AG04449 (cell line): ENCODE measurements around the gene SEMA3C.

Experiments used
- CTCF ChIA-PET: fragments of 350-600 bp; formaldehyde crosslinking; extraction: SDS; loops from one replicate; lab custom pipeline; 2021; ENCODE audit warnings: antibody characterized with exemption; lab: Yijun Ruan, JAX
- POLR2A ChIA-PET: fragments of 400-600, 350-600 bp; formaldehyde crosslinking; extraction: SDS; loops from one replicate; lab custom pipeline; 2020; ENCODE audit warnings: antibody characterized with exemption, inconsistent platforms; lab: Yijun Ruan, JAX
- DNase-seq: peaks from one replicate; pipeline ENCODE4 v3.0.0-alpha.2; 2010; ENCODE audit warnings: low read depth, low spot score
- H3K4me3 ChIP-seq: 2 replicates; pipeline ENCODE4 v1.5.1; 2011; ENCODE audit warnings: low read depth, mild to moderate bottlenecking, control low read depth, low read length
- TF ChIP-seq, protein P1 (sequence below): IDR thresholded peaks from one replicate; pipeline ENCODE4 v1.5.1; 2011; ENCODE audit warnings: mild to moderate bottlenecking, moderate library complexity, low read length, control low read depth, inconsistent platforms; ENCODE audit not compliant: insufficient read depth; ENCODE audit errors: missing control alignments

The SEMA3C gene

DNA sequence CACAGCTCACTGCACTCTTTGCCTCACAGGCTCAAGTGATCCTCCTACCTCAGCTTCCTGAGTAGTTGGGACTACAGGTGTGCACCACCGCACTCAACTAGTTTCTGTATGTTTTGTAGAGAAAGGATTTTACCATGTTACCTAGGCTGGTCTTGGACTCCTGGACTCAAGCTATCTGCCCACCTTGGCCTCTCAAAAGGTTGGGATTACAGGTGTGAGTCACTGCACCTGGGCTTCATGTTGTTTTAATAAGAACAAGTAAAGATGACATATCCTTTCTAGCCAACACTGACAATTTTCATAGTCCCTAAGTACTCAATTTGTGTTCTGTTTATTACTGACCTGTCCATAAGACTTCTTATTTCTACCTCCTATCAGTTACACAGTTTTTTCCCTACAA, 16.8 kb downstream of the SEMA3C start:
- DNase-seq: no peak
- TF ChIP-seq, protein P1, sequence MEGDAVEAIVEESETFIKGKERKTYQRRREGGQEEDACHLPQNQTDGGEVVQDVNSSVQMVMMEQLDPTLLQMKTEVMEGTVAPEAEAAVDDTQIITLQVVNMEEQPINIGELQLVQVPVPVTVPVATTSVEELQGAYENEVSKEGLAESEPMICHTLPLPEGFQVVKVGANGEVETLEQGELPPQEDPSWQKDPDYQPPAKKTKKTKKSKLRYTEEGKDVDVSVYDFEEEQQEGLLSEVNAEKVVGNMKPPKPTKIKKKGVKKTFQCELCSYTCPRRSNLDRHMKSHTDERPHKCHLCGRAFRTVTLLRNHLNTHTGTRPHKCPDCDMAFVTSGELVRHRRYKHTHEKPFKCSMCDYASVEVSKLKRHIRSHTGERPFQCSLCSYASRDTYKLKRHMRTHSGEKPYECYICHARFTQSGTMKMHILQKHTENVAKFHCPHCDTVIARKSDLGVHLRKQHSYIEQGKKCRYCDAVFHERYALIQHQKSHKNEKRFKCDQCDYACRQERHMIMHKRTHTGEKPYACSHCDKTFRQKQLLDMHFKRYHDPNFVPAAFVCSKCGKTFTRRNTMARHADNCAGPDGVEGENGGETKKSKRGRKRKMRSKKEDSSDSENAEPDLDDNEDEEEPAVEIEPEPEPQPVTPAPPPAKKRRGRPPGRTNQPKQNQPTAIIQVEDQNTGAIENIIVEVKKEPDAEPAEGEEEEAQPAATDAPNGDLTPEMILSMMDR: no peak
- H3K4me3 ChIP-seq: no peak overlapping the region
- ChIA-PET CTCF (interaction anchor here (1.8 kb wide), 1 partner anchor 15 kb away, joined by 6 read pairs; no protein-coding TSS in a partner anchor), POLR2A (no interaction called here)

DNA sequence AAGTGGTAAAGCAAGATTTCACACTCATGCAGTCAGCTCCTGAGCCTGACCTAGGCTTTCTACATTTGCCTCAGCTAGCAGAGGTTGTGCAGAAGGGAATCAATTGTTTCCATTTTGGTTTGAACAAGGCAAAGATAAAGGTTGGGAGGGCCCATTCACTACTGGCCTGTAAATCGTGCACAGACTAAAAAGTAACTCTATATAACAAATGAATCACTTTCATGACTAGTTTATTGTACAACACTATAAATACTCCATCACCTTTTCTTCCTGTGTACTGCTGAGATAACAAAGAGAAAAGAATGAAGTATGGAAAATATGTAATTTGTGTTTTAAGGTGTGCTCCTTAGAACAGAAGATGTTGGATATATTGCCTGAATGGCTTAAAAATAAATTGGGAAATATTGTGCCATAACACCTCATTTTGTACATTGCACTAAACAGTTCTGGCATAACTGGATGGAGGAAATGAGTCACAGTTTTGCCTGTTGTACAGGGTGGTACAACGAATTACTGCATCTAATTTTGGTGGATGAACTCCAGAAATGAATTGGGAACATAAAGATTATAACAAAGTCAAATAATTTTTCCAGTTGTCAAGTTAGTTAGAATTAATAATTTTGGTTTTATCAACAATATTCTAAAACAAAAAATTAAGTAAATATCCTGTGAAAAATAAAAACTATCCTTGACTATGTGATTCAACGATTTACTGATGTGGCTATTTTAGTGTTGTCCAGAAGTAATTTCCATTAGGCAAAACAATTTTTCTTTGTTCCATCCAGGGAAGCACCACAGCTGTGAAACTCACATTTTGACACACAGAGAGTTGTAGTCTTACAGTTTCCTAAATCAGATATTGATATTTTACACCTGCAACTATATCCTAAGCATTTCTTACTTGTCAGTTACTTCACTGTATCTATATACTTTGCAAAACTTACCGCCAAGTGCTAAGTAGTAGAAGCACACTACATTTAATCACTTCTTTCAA, 18.0 kb downstream of the SEMA3C start:
- DNase-seq: no peak
- ChIA-PET CTCF (interaction anchor here (0.7 to 1.8 kb wide), 2 partner anchors 16 to 225 kb away, joined by 3 to 6 read pairs; no protein-coding TSS in a partner anchor), POLR2A (no interaction called here)
- no peak overlapping the region for H3K4me3 ChIP-seq
- TF ChIP-seq, protein P1: no peak

DNA sequence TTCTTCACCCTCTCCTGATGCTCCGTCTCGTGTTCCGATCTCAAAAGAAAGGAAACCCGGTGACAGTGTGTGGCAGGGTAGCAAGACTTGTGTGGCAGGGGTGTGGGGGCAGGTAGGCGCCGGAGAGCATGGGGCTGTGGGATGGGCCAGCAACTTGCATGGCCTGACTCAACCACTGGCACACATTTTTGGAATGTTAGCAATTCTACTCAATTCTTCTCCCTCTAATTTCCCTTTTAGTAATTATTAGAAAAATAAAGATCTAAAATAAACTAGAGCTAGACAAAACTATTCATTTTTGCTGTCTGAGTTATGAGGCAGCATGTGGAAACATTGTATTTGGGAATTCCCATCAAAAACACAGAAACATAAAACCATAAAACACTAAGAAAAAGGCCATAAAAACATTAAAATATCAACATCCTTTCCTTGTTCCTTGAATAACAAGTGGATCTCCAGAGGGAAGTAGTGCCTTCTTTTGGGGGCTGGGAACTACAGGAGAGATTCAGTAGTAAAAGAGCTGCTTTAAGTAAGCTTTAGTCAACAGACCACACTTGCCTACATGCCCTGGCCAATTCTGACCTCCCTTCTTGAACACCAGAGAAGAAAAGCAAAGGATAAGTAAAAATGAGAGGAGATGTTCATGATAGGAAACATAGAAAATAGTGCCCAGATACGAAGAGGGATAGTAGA, 21.8 kb downstream of the SEMA3C start:
- POLR2A ChIA-PET: interaction anchor here (1.7 kb wide), 1 partner anchor 22 kb away, joined by 5 read pairs; the partner anchor contains the start of gene SEMA3C
- DNase-seq: no peak
- CTCF ChIA-PET: interaction anchor here (0.8 to 1.5 kb wide), 4 partner anchors 12 to 198 kb away, joined by 3 to 5 read pairs (median 4); no protein-coding TSS in a partner anchor
- no peak overlapping the region for H3K4me3 ChIP-seq
- TF ChIP-seq, protein P1: no peak

DNA sequence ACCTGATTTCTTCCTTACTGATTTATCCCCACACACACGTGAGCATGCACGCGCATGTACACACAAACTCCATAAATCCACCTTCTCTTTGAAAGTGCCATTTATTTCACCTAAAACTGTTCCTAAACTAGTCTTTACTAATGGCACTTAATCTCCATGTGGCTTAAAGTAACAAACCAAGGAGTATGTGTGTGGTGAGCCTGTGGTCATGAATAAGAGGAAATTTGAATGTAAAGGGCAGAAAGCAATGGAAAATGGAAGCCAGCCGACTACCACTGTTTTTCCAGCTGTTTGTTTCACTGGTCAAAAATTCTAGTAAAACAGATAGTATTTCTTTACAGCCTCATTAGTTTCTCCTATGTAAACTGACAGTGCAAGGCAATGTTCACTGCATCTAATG, 23.8 kb downstream of the SEMA3C start:
- CTCF ChIA-PET: no interaction called here

DNA sequence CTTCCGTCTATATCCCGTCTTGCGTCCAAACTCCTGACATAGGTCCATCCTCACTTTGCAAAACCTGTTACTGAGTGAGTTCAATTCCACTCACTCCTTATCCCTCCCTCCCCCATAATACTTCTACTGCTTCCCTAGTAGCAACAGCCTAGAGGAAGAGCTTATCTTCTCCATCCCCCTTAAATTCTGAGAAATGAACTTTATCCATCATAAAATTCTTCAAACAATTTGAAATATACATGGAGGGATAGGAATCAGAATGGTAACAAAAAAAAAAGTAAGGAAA, 27.6 kb downstream of the SEMA3C start:
- TF ChIP-seq, protein P1: no peak
- CTCF ChIA-PET: no interaction called here
- DNase-seq: no peak
- POLR2A ChIA-PET: no interaction called here
- H3K4me3 ChIP-seq: no peak overlapping the region

More for the DNA sequence above, 23.8 kb downstream of the SEMA3C start:
- no peak for DNase-seq
- POLR2A ChIA-PET: interaction anchor here (0.7 kb wide), 1 partner anchor 11 kb away, joined by 3 read pairs; no protein-coding TSS in a partner anchor
- TF ChIP-seq, protein P1: no peak
- H3K4me3 ChIP-seq: no peak overlapping the region
